HG03025 (cell line): ENCODE measurements around the gene VOPP1.
"Not testable (repeated sequence)": the region's sequence is repeated elsewhere in the genome, so short reads cannot be mapped to it uniquely, and the experiment has no call there.

Experiments
- ATAC-seq: cut with Tn5 transposase; IDR thresholded peaks from one replicate; pipeline ENCODE4 v1.9.1; 2021; ENCODE audit warnings: mild to moderate bottlenecking, moderate library complexity; ENCODE audit not compliant: unreplicated experiment, low FRiP score

The VOPP1 gene

GRCh38 chr7:55474944-55475854, 97.1 kb downstream of the VOPP1 start:
- no peak for ATAC-seq

GRCh38 chr7:55473932-55474331, 98.4 kb downstream of the VOPP1 start:
- no peak for ATAC-seq

GRCh38 chr7:55472928-55473725, 99.2 kb downstream of the VOPP1 start:
- no peak for ATAC-seq

GRCh38 chr7:55472406-55472805, 99.9 kb downstream of the VOPP1 start:
- ATAC-seq = not testable (repeated sequence)

DNA sequence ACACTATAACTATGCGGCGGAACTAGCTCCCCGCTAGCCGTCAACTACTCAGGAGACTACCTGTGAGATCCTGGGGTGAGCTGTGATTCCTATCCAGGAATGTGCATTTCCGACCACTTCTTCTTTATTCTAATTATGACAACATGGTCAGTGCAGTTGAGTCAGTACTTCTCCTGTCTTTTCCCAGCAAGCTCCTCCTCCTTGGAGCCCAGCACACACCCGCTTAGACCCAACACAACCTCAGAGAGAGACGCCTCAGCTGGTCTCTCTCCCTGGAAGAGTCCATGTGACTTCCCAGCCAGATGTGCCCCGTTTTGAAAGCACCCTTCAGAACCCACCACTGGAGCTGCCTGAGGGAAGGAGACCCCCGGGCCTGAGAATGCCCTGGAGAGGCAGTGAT, 100.7 kb downstream of the VOPP1 start:
- not testable (repeated sequence) for ATAC-seq

DNA sequence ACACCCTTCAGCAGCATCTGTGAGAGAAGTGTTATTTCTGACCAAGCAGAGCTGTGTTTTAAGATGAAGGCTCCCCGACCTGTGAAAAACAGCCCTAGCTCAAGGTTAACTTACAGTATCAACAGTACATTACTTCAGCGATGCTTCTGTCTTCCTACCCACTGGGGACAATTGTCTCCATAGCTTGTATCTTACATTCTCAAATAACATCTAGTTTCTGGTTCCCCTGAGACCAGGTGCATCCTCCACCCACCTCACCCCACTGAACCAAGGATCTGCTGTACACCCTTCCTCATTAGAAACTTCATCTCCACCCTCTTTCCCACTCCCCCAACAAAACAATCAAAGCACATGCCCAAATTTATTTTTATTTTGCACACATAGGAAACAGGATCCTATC, 102.0 kb downstream of the VOPP1 start:
- no peak for ATAC-seq

GRCh38 chr7:55469721-55470120, 102.6 kb downstream of the VOPP1 start:
- ATAC-seq = no peak

GRCh38 chr7:55469271-55469681, 103.0 kb downstream of the VOPP1 start:
- no peak for ATAC-seq

DNA sequence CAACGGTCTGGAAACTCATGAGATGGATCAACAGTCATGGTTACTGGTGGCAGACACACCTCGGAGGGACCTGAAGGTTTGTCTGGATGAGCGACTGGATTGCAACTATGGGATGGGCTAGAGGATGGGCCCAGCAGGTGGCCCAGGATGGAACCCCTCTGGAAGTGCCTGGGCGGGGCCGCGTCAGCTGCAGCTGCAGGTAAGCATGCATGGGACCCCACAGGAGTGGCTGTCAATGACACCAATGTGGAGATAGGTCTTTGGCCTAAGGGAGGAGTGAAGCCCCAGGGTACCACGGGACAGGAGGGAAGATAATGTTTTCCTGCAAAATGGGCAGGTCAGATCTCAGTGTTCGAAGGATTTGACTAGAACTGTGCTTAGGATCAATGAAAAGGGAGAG, 103.8 kb downstream of the VOPP1 start:
- ATAC-seq = no peak

DNA sequence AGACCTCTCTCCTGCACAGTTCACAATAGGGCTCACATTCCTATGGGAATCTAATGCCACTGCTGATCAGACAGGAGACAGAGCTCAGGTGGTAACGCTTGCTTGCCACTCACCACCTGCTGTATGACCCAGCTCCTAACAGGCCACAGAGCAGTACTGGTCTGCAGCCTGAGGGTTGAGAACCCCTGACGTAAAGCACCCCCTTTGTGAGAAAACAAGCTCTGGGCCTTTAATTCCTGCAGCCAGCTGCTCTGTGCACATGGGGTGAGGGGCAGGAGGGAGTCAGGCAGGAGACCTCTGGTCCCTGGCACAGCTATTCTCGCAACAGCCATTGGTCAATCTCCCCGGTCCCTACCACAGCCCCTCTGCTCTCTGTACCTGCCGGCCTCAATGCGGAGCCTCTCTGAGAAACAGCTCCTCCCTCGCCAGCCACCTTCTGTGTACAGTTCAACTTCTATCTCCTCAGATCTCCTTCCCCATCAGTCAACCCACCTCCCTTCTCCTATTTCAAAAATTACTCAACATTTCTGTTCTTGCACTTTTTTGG, 105.2 kb downstream of the VOPP1 start:
- no peak for ATAC-seq

GRCh38 chr7:55465691-55466090, 106.6 kb downstream of the VOPP1 start:
- no peak for ATAC-seq

DNA sequence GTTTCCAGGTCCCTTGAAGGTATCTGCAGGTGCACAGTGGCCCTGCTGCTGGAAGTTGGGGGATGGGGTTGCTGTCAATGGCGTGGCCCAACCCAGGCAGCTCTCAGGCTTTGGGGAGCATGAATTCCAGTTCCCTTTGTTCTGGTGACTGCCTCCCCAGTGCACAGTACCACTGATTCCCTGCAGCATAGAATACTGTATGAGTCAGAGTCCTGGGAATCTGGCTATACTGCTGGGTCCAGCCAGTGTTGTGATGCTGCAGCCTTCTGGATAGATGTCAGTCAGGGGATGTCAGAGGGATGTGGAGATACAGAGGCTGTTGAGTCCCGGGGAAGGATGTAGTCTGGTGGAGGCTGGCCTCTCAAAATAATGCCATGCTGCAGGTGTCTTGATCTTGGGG, 107.9 kb downstream of the VOPP1 start:
- ATAC-seq = no peak

DNA sequence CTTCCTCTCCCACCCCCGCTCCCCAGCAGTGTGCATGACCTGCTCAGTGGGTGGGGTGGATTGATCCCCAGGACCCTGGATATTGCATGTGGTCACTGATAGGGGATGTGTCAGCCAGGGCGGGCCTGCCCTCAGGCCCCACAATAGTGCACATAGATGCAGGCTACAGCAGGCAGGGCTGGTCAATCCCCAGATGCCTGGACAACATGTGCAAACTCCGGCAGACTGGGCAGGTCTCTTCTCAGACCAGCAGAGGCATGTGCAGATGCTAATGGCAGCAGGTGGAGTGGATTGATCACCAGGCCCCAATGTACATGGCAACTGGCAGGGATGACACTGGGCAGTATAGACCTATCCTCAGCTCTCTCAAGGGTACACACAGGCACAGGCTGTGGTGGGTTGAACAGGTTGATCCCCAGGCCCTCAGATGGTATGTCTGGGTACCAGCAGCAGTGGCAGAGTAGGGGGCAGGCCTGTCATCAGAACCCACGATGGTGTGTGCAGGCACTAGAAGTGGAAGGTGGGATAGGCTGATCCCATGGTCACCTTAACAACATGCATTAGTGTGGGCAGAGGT, 108.5 kb downstream of the VOPP1 start:
- no peak for ATAC-seq

DNA sequence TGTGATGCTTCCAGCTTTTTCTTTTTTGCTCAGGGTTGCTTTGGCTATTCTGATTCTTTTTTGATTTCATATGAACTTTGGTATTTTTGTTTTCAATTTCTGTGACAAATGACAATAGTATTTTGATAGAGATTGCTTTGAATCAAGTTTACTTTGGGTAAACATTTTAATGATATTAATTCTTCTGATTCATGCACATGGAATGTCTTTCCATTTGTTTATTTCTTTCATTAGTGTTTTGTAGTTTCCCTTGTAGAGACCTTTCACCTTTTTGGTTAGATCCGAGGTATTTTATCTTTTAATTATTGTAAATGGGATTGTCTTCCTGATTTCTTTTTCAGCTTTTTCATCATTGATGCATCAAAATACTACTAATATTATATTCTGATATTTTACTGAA, 114.0 kb downstream of the VOPP1 start:
- ATAC-seq = no peak

DNA sequence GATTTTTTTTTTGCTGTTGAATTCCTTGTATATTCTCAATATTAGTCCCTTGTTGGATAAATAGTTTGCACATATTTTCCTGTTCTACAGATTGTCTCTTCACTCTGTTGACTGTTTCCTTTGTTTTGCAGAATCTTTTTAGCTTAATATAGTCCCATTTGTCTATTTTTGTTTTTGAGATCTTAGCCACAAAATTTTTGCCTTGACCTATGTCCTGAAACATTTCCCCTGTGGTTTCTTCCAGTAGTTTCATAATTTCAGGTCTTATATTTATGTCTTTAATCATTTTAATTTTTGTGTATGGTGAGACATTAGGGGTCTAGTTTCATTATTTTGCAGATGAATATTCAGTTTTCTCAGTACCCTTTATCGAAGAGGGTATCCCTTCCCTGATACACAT, 114.5 kb downstream of the VOPP1 start:
- no peak for ATAC-seq

- ATAC-seq = no peak
These were observed 119.3 kb downstream of the VOPP1 start for GRCh38 chr7:55452971-55453370.

DNA sequence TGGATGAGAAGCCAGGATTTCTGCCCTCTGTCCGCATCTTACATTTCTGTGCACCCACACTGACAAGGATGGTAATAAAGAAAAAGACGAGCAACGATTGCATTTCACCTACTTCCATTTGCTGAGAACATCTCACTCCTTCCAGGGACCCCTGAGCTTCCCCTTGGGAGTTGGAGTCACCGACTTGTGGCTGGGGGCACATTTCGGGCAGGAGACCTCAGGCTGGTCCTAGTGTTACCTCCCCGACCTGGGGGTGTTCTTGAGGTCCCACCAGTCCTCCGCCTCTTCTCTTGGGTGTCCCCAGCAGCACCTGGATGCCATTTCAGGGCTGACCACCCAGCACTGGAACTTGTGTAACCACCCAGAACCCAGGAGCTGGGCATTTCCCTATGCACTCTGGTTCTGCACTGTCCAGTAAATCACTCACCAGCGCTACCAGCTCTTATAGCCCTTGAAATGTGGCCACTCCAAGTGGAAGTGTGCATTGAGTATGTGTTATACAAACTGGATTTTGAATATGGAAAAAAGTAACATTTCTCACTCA, 122.2 kb downstream of the VOPP1 start:
- ATAC-seq = no peak

DNA sequence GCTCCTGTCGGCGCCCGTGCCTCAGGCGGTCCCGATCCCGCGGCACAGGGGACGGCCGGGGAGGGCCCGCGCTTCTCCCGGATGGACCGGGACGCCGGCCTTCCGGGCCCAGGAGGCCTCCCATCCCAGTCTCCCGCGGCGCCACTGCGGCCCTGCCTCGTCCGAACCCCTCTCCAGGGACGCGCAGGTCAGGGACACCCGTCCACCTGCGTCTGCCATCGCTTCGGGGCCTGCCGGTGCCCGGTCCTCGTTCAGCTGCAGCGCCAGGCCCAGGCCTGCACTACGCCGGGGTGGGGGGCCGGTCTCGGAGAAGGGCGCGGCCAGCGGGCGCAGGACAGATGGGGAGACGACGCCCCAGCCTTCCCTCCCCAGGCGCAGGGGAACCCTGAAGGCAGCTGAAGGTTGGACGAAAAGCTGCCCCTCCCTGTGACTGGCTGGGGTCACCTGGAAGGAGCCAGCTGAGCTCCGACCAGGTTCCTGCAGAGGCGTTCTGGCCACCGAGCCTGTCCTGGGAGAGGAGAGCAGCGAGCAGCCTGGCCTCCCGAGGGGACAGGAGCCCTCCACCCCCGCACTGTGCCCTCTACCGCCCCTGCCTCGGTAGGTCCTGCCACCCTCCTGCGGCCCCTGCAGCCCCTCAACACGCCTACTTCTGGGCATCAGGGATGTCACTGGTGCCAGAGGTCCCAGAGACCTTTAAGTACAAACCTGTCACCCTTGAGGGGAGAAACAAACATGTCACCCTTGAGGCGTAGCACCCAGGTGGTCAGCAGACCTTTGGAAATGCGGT, 122.9 kb downstream of the VOPP1 start:
- ATAC-seq = no peak

DNA sequence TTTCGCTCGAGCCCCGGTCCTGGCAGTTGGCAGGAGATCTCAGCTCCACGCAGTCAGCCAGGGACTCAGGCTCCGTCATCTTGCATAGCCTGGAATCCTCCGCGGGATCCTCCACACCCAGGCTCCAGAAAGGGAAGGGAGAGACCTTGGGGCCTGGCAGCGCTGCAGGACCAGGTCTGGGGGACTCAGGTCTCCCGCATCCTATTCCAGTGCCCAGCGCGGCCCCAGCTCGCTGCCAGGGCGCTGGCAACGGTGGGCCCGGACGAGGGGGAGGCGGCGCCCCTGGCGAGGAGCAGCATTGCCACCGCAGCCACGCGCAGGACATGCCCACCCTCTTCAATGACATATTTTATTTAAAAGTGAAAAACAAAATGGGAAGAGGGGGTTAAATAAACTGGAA, 123.8 kb downstream of the VOPP1 start:
- no peak for ATAC-seq

- no peak for ATAC-seq
These were observed 127.5 kb downstream of the VOPP1 start for GRCh38 chr7:55444786-55445185.
